AML-193 (cell line): ENCODE data around the gene ENG.
"Not testable (repeated sequence)": the region's sequence is repeated elsewhere in the genome, so short reads cannot be mapped to it uniquely, and the experiment has no call there.

ENCODE experiments used
- DNase-seq, 2 experiments: peaks; one replicate each; lab custom pipeline; 2025; lab: John Stamatoyannopoulos, UW

Gene ENG

DNA sequence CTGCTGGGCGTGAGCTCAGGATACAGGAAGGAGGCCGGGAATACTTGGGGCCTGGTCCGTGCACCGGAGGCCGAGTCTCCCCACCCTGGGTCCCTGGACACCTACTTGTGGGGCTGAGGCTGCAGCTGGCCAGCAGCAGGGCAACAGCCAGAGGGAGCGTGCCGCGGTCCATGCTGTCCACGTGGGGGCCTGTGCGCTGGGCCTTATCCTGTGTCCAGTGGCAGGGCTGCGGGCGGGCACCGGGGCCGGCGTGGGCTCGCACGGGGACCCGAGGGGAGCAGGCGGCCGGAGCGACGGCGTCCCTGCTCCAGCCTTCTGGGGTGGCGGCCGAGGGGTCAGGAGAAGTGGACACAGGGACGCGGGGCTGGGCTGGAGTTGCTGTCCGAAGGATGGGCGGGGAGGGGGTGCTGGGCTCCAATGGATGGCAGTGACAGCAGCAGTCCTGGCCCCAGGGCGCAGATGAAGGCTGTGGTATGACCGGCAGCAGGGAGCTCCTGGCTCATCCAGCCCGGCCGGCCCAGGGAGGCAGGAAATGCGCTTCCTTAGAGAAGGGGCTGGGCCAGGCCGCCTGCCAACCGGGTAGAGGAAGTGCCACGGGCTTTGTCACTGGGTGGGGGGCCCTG lies at the start of gene ENG:
Gene ENG (minus strand): TSS at position 475 of the 623 bp plus-strand sequence. CDS start 303 bp downstream, at position 172.
- DNase-seq = peak; percentile 28 to 30

DNA sequence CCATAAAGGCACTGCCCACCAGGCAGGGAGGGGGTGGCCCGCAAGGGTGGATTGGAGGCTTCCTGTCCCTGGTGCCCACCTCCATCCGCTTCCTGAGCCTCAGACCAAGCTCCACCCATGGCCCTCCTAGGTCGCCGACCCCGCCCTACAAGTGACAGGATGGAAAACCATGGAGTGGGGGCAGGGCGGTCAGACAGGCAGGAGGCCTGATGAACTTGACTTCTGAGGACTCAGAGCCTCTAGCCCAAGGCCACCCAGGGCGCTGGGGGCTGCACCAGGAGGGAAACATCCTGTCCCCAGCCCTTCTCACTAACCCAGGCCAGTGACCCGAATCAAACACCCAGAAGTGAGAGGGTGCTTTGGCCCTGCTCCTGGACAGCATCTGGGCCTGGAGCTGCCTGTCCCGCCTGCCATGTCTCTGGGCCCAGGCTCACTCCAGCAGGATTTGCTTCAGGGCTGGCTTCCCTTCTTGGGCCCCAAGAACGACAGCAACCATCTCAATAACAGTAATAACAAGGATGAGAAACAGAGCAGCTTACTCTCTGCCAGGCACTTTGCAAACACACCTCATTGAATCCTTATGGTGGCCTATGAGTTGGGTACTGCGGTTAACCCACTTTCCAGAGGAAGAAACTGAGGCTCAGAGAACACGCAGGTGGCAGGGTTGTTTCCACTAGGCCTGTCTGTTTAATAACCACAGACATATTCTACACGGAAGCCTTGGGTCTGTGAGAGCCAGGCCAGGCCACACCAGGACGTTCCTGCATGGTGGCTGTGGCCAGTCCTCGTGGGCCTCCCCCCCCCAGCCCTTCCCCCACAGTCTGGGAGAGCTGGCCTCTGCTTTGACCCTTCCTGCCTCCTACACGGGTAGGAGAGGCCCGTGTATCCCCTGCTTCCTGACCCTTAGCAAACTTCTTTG lies 49.4 kb upstream of the ENG start:
- DNase-seq = no peak

DNA sequence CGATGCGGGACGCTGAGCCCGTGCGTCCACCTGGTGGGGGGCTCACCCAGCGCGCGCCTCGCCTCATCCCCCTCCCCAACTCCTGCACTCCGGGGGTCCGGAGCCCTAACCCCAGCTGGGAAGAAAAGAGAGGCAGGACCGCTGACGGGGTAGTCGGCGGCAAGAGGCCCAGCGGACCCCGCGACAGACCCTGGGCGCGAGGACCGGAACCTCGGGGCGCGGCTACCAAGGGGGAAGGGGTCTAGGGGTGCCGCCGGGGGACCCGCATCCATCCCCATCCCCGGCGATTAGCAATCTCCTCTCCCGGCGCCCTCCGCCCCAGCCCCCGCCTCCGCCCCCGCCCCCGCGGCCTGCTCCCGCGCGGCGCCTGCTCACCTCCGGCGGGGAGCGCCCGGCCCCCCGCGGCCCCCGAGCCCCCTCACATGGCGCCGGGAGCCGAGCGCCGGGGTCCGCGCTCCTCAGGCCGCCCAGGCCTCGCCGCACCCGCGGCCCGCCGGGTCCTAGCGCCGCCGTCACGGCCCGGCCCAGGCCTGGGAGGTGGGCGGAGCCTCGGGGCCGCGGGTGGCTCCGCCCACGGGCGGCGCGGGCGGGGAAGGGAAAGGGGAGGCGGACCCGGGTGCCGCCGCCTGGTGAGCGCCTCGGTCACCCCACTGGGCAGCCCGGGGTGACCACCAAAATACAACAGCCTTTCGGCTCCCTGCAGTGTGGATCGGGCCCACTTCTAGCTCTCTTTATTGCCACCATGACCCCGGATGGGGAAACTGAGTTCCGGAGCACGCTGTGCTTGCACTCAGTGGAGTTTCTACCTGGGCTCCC lies 44.9 kb upstream of the ENG start, which contains the start of gene ST6GALNAC6:
Gene ST6GALNAC6 (minus strand): TSS at position 476 of the 816 bp plus-strand sequence. CDS start 1,622 bp downstream, outside the sequence.
- DNase-seq = peak; percentile 38 to 51

DNA sequence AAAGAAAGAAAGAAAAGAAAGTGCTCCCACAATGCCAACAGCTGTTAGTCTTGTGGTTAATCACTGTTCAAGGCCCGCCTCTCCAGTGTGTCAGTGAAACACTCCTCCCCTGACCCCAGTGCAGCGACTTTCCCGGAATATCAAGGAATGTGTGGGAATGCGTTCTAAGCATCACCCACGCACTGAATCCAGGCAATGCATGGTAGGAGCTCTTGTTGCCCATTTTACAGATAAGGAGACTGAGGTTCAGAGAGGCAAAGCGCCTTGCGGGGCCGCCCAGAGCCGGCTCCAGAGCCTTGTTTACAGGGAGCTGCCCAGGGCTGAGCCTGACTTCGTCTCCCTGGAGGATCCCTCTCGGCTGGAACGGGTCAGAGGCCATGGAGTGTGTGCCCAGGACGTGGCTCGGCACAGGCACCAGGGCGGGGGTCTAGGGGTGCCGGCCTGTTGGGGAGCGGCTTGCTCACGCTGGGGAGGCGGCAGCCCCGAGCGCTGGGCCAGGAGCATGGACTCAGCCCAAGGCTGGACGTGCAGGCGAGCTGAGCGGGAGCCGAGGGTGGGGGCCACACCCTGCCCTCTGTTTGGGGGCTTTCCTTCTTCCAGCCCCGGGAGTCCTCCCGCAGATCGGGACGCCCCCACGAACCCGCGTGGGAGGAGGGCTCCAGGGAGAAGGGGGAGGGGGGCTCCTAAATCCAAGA lies 44.1 kb upstream of the ENG start:
- DNase-seq = no peak

DNA sequence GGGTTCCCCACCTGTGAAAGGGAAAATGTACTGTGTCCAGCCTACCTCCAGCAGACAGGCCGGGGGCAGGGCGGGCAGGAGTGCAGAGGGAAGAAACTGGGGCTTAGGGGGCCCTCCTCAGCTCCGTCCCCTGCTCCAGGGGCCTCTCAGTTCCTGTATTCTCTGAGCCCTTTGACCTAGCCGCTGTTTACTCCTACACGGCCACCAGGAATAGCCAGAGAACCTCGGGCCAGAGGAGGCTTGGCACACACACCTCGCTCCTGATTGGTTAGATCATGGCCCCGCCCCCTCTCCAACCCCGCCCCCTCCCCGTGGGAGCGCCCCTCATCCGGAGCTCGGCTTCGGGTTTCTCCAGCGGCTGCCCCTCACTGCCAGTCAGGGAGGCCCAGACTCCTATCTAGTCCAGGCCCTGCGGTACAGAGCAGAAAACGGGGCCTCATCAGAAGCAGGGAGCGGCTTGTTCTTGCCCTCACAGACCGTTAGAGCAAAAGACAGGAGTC lies 42.8 kb upstream of the ENG start:
- no peak for DNase-seq

DNA sequence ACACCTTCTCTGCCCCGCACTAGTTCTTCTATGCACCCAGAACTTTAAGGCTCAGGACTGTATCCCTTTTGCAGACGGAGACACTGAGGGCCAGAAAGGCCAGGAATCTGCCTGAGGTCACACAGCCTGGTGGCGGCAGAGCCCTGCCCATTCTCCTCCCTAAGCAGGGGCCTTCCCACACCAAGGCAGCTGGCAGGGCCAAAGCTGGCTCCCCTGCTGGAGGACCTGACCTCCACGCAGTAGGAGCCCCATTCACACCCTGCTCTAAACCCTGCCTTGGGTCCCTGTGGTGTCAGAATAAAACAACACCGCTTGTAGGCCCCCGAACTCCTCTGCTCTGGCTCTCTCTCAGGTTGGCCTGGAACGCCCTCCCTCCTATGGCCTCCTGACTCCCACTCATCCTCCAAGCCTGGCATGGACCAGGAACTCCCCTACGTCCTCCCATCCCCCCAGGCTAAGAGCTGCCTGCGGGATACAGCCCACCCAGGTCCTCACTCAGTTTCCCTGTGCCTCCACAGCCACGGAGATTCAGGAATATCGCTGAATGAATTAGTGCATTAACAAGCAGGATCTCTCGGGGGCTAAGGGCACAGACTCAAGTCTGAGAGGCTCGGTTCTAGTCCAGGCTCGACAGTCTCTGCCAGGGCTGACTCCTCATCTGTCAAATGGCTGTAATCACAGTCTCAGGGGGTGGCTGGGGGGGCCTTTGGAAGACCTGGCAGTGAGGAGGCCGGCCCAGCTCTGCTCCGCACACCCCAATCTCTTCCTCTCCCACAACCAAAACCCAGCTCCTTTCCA lies 42.1 kb upstream of the ENG start:
- no peak for DNase-seq

DNA sequence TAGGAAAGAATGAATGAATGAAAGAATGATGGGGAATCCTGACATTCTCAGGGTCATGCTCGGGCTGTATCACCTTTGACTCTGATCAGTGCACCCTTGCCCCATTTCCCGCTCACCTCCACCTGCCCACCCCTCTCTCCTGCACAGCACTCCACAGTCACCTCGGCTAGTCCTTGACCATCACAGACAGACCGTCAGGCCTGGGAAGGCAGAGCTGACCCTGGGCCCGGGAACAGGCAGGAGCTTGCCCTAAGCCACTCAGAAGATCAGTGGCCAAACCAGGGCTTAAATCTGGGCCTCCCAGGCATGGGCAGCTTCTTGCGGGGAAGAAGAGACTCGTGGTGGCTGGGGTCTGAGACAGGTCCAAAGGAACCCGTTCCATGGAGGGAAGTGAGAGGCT lies 41.4 kb upstream of the ENG start:
- no peak for DNase-seq

DNA sequence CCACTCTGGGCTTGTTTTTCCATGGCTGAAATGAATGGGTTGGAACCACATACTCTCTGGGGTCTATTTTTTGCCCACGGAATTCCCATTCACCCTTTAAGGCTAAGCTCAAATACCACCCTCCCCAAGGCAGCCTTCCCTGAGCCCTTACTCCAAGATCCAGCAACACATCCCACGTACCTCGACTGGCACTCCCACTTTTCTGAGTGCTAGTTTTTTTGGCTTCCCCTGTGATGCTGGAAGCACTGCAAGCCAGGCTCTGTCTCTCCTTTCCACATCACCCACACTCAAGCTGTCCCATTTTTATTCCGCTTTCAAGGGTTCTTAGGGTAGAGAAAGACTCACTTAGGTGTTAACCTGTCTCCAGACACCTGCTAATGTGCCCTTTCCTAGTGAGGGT lies 38.9 kb upstream of the ENG start:
- no peak for DNase-seq

DNA sequence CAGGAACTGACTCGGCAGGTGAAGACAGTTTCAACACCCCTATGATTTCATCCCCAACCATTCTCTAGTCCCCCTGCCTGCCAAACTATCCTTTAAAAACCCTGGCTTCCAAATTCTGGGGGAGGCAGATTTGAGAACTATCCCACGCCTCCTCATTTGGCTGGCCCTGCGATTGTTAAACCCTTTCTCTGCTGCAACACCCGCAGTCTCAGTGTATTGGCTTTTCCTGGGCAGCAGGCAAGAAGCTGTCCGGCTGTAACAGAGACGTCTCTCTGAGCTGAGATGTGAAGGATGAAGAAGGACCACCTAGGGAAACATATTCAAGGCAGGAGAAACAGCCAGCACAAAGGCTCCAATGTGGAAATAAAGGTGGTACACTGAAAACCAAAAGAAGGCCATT lies 38.4 kb upstream of the ENG start:
- no peak for DNase-seq

DNA sequence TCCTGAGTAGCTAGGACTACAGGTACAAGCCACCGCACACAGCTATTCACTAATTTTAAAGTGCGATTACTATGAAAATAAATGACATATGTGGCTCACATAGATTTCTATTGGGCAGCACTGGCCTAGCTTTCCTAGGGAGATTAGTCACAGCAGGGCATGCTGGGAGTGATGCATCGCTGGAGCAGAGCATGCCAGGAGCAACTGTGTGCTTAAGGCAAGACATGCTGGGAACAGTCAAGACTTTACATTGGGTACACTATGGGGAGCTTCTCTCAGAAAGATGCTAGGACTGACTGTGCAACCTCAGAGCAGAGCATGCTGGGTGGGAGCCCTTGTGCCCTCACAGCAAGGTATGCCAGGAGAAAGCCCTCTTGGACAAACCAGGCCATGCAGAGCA lies 35.6 kb upstream of the ENG start:
- DNase-seq = no peak

DNA sequence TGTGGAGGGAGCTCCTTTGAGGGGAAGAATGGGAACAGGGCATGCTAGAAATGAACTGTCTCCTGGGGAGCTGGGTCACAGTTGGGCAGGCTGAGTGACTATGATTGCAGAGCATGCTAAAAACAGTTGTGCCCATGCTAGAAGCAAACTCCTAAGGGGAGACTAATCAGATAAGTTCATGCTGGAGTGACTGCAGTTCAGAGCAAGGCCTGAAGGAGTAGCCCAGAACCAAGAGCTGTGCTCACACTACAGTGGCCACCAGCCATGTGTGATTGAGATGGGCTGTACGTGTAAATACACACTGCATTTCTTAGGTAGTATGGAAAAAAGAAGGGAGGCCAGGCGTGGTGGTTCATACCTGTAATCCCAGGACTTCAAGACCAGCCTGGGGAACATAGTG lies 33.3 kb upstream of the ENG start:
- DNase-seq = no peak

DNA sequence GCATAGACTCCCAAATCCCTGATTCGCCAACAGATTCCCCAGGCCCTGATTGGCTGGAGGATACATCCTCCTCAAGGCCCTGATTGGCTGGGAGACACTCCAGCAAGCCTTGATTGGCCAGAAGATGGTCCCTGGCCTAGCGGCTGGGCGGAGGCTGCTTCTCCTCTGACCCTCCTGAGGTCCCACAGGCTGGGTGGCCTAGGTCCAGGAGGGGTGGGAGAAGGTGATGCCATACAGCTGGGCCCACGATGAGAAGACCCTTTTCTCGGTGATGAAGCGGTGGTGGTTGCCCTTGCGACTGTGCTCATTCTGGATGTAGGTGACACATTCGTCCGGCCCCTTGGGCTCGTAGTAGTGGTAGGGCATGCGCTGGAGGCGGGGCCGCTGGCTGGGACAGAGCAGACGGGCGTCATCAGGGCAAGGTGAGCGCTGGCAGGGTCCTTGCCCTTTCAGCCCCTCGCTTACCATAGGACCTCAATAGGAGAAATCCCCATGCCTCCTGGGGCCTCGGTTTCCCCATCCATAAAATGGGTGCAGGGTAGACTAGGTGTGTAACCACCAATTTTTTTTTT lies 32.0 kb upstream of the ENG start:
- no peak for DNase-seq

DNA sequence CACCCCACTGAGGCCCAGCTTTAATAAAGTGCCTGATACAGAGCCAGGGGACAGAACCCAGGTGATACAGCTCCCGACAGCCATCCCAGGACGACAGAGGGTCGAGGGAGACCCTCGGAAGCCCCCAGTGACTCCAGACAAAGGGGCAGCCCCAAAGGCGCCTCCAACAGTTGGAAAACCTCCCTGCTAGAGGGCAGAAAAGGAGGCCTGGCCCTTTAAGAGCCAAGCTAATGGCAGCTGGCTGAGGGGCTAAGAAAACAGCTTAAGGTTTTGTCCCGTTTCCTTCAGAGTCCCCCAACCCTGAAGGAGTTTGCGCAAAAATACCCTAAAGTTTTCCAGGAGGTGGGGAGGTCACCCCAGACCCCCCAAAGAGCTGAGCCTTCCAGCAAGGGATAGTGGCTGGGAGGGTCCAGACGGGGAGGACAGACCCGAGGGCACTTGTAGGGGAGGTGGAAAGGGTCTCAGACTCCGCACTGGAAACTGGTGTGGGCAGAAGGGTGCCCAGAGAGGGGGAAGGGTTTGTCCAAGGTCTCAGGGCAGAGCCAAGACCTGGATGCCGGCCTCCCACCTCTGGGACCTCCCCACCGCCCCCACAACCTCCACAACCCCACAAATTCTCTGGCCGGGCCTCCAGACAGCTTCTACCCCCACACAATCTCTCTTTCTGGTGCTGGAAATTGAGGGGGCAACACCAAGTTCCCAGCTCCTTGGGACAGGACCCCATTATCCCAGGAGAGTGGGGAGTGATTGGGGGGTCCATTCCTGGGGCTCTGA lies 31.2 kb upstream of the ENG start:
- no peak for DNase-seq

DNA sequence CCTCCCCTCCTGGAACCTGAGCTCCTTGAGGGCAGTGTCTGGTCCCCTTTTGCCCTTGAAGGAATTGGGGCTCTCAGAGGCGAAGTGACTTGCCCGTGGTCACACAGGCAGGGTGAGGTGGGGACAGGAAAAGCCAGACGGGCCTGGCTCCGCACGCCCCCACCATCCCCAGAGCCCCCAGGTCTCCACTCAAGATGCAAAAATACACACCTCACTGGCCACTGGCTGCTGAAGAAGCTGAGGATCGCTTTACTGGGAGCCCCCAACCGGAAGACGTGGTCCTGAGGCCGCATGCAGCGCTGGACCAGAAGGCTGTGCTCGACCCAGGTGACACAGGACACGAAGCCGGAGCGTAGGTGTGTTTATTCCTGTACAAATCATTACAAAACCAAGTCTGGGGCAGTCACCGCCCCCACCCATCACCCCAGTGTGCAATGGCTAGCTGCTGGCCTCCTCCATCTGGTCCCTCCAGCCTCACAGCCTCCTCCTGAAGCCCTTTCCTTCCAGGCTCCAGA lies 30.6 kb upstream of the ENG start:
- no peak for DNase-seq

DNA sequence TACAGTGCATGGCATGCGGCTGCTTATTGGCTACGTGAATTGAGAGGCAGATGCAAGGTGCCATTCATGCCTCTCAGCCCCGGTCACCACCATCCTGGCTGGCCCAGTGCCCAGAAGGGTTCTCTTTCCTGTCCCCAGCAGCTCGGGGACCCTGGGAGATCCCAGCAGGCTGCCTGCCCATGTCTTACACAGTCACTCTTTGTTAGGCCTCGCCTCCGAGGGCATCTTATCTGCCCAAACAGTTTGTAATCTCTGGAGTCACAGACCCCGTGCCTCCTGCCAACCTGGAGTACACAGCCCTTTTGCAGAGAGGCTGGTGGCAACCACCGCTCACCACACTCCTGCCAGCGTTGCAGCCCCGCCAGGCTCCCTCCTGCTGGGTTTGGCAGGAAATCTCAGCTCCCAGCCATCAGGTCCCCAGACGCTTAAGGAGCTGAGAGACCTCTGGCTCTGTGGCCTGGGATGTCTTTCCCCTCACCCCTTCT lies 30.0 kb upstream of the ENG start:
- DNase-seq = no peak

DNA sequence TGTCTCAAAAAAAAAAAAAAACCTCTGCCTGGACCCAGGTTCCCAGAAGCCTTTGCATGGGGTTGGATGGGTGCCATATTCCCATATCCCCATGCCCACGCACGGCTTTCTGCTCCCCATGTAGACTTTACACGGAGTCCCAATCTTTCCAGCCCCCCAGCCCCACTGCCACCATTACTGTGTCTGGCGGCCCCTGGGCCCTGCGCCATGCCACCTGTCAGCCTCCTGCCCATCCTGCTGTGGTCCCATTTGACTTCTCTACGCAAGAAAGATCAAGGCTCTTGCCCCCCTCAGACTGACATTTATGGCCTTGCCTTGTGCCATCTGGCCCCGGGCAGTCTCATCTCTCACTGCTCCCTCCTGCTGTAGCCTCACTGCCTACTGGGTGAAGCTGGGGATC lies 29.5 kb upstream of the ENG start:
- no peak for DNase-seq

DNA sequence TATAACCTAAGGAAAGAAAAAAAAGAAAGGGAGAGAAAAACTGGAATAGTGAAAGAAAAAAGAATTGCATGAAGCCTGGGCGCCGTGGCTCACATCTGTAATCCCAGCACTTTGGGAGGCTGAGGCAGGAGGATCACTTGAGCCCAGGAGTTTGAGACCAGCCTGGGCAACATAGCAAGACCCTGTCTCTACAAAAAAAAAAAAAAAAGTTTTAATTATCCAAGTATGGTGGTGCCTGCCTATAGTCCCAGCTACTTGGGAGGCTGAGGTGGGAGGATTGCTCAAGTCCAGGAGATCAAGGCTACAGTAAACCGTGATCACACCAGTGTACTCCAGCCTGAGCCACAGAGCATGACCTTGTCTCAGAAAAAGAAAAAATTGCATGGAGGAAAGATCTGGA lies 27.3 kb upstream of the ENG start:
- DNase-seq = not testable (repeated sequence)

DNA sequence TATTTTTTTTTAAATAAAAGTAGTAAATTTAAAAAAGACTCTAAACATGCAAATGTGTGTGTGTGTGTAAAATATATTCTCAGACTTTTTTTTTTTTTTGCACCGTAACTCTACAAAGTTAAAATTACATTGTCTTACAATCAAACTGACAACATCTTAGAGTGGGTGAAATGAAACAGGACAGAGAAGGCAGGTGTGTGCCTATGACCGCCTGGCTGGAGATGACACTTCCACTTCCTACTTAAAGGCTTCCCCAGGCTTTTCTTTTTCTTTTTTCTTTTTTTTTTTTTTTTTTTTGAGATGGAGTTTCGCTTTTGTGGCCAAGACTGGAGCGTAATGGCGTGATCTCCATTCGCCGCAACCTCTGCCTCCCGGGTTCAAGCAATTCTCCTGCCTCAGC lies 25.7 kb upstream of the ENG start:
- DNase-seq = no peak

DNA sequence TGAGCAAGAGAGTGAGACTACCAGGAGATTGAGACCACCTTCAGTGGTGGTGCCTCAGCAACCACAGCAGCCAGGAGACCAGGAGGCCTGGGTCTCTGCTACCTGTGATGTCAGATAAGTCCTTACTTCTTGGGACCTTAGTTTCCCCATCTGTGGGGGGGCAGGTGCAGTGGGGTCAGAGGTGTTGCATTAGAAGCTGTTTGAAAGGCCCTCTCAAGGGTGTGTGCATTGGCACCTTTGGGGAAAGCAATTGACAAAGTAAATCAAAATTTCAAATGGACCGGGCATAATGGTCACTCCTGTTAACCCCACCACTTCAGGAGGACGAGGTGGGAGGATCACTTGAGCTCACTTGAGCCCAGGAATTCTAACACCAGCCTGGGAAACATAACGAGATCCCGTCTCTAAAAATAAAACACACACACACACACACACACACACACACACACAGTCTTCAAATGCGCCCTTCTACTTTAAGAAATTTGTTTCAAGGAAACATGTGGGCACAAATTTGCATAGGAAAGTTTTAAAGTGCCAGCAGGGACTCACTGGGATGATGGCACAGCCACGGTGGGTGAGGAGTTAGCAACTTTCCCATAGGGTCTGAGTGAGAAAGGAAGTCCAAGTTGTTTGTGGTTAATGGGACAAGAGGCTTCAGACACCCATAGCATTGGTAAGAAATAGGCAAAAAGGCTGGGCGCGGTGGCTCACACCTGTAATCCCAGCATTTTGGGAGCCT lies 24.4 kb upstream of the ENG start:
- DNase-seq = no peak
